ENCODE measurements around the gene DPYSL5. TPM values are rescaled to one million over a fixed set of nuclear protein-coding genes. Genes with fewer than 3 reads are reported as not detected.

Gene DPYSL5
- not detected in 2 replicates for total RNA-seq (ENCODE audit: low replicate concordance)

GRCh38 chr2:26847655-26848335 is at the start of gene DPYSL5:
Gene DPYSL5, plus strand, starts transcription at chr2:26848132. Its CDS starts 50,368 bp downstream, at chr2:26898500.

GRCh38 chr2:26970244-26970927 is 122.5 kb downstream of the DPYSL5 start, which contains the start of gene MAPRE3:
Gene MAPRE3, plus strand, starts transcription at chr2:26970637. Its CDS starts 51,582 bp downstream, at chr2:27022219.

Other genes starting within 250 kb of the DPYSL5 start
- gene CIB4, start 206.8 kb upstream of the DPYSL5 start, total RNA-seq (ENCODE audit: low replicate concordance) = not detected in 2 replicates
- gene KCNK3, start 155.4 kb upstream of the DPYSL5 start, total RNA-seq (ENCODE audit: low replicate concordance) = 0.23 and 1.1 TPM in 2 replicates
- gene SLC35F6, start 83.8 kb upstream of the DPYSL5 start, total RNA-seq (ENCODE audit: low replicate concordance) = 21.4 and 30.4 TPM in 2 replicates
- 0.47 and 2.9 TPM in 2 replicates for gene CENPA, start 62.1 kb upstream of the DPYSL5 start, total RNA-seq (ENCODE audit: low replicate concordance)
- 3.2 and 7.8 TPM in 2 replicates for gene MAPRE3, start 122.5 kb downstream of the DPYSL5 start, total RNA-seq (ENCODE audit: low replicate concordance)
- 25.3 and 33.9 TPM in 2 replicates for gene TMEM214, start 184.8 kb downstream of the DPYSL5 start, total RNA-seq (ENCODE audit: low replicate concordance)
- 14.3 and 25.0 TPM in 2 replicates for gene AGBL5, start 203.5 kb downstream of the DPYSL5 start, total RNA-seq (ENCODE audit: low replicate concordance)
- gene OST4, start 223.5 kb downstream of the DPYSL5 start, total RNA-seq (ENCODE audit: low replicate concordance) = 710 and 956 TPM in 2 replicates
- 213 and 319 TPM in 2 replicates for gene EMILIN1, start 230.5 kb downstream of the DPYSL5 start, total RNA-seq (ENCODE audit: low replicate concordance)
- 0.53 and 1.9 TPM in 2 replicates for gene KHK, start 238.6 kb downstream of the DPYSL5 start, total RNA-seq (ENCODE audit: low replicate concordance)

Data from smooth muscle cell of the coronary artery (primary cell).